Posterior cingulate gyrus (tissue), 11 donors: Measurements from ENCODE around the gene MAPK12.

ENCODE experiments used
- DNase-seq, 10 donors: peaks; one replicate each; pipeline versions ENCODE4 v3.0.0 to v3.0.0-alpha.2; 2020 to 2021; ENCODE audit warnings: mixed read lengths in 3 of 10
- intact Hi-C: fragments of 100-400 bp; cut with DNase I; formaldehyde crosslinking; loops from one replicate; pipeline ENCODE4 v1.15.1; 2023

The MAPK12 gene

DNA sequence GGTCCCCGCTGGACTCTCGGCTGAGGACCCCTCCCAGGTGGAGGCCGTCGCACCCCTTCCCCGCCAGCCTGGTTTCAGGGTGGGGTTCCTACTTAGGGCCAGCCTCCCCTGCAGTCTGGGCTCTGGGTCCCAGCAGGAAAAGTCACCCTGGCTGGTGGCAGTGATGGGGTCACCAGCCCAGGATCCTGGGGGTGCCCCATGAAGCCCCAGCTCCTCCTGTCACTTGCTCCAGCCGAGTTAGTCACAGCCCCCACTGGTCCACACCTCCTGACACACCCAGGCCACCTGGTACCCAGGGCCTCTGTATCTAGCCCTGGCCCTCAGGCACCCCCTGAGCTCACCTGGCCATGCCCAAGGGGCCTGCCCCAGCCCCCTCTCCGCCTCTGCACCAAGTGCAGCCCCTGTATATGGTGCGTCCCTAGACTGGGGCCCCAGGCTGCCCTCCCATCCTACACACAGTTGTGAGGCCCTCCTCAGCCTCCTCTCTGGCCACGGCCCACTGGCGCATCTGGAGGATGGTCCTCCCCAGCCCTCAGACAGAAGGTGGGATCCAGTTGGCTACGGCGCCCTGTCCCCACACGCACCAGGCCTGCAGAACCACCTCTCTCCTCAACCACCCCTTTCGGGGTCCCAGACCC is 39.3 kb upstream of the MAPK12 start:
- no peak for DNase-seq
- intact Hi-C loops, result no loop called here

DNA sequence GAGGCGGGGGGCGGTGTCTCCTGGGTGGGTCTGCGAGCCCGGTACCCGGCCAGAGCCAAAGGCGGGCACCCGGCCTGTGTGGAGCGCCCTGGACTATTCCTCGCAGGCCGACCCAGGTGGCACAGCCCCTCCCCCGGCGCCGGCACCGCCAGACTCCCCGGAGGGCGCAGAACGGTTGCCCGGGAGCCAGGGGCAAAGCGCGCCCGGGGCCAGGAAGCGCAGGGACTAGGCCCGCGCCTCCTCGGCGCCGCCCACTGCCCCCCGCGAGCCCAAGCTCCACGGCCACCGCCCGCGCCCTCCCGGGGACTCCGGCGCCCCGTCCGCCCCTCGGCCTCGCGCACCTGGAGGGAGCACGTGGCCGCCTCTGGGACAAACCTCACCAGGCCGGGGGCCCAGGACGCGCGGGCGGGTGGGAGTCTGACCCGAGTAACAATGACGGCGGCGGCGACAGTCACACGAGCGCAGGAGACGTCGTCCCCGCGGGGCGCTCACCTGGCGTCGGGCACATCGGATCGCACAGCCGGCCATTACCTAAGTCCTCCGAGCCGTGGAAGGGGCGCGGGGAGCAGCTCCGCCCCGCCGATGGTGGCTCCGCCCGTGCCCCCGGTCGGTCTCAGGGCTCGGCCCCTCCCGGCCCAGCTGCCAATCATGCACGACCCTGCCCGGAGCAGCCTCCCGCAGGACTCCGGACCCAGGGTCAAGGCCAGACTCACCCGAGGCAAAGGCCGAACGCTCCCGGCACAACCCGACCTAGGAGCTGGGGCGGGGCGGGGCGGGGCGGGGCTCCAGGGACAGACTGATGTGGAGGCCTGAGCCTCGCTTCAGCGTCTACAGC is 38.5 kb upstream of the MAPK12 start:
- DNase-seq, result no peak
- intact Hi-C loops, result no loop called here

DNA sequence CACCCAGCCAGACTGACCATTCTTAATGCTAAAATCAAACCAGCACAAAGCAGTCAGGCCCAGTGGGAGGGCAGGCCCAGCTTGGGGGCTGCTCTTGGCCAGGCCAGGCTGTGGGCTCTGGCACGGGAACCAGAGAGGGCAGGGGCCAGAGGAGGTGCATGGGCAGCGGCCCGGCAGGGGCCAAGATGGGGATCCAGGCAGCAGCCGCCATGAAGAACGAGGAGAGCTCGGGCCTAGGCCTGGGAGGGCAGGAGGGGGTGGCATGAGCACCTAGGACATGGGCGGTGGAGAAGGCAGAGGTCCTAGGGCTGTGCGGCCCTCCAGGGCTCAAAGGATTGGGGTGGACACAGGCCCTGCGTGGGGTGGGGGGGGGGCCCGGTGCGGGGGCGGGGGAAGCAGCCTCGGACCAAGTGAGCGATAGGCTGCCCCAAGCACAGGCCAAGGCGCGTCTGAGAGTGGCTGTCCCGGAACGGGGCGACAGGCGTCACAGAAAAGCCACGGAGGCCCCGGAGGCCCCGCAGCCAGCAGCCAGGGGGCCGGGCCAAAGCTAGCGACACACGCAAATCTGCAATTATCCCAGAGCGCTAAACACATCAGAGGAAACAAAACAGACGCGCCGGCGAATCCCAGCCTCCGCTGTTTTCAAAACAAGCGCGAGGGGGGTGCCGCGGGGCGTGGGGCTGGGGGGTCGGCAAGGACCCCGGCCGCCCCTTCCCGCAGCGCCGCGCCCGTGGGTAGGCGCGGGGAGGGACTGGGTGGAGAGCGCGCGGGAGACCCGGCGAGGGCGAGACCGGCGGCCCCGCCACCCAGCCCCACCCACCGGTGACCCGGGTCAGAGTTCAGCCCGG is 37.7 kb upstream of the MAPK12 start:
- intact Hi-C loops, result no loop called here
- peak in 1 of 10 donors; percentile 35 for DNase-seq

DNA sequence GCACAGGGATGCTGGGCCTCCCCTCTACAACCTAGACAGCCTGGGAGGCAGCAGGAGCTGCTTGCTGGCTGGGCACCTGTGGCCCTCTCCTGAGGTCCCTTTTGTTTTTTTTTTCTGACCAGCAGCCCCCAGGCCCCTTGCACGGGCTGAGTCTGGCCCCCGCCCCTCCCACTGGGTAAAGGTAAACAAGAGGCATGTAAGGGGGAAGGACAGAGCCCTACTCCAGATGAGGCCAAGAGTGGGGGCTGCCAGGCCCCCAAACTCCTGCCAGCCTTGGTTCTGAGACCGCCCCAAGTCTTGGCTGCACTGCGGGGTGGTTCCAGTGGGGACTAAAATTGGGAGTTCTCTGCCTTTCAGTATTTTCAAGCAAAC is 36.8 kb upstream of the MAPK12 start:
- intact Hi-C loops, result no loop called here
- DNase-seq, result no peak

DNA sequence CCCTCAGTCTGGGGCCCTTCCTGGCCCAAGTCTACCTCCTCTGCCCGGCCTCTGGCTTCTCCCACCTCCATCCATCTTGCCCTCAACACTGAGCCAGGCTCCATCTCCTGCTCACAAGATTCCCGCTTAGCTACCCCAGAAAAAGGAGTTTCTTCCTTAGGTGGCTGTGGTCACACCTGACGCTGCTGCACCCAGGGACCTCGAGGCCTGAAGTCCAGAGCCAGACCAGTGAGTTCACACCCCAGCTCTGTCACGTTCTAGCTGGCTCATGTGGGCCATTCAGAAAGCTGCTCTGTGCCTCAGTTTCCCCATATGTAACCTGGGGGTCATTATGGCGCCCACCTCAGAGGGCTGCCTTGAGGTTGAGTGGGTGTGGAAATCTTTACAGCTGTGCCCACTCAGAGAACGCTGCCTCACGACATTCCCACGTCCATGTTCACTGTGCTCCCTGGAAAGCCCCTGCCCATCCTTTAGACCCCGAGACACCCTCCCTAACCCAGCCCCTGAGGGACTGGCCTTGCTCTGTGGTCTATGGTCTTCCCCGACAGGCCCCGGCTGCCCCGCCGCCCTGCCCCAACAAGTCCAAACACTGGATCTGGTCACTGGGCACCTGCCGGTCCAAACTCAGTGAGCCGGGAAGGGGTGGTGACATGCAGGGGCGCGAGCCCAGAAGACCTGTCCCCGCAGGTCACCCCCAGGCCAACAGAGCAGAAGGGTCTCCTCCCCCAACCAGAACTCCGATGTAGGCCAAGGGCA is 36.2 kb upstream of the MAPK12 start:
- no peak for DNase-seq
- intact Hi-C loops, result no loop called here

DNA sequence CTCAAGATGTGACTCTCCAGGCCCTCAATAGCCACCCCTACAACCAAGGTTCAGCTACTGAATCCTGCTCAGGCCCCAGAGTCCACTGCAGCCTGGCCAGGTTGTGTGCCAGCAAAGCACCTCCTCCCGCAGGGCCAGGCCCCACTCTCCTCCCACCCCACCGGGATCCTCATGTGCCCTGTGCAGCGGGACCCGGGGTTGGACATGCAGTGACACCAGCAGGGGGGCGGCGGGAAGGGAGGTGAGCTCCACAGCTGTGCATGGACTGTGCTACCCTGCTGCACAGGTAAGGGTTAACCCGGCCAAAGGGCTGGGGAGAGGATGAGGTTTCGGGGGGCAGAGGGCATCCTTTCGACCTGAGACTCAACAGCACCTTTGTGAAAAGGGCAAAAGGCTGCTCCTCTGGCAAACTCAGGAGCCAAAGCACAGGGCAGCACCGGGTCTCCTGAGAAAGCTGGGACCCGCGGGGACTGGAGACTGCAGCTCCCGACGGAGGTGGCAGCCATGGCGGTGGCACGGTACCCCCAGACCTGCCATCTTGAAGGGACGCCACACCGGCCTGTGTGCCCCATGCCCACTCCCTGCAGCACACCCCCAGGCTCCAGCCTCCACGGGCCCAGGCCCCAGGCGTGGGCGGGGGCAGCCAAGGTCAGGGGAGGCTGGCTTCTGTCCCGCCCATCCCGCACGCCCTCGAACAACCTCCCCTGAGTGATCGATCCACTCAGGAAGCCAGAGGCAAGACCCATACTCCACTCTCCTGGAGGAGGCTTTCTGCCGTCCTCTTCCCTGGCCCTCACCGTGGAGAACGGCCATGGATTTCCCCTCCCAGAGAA is 35.4 kb upstream of the MAPK12 start:
- DNase-seq, result no peak
- intact Hi-C loops, result no loop called here

DNA sequence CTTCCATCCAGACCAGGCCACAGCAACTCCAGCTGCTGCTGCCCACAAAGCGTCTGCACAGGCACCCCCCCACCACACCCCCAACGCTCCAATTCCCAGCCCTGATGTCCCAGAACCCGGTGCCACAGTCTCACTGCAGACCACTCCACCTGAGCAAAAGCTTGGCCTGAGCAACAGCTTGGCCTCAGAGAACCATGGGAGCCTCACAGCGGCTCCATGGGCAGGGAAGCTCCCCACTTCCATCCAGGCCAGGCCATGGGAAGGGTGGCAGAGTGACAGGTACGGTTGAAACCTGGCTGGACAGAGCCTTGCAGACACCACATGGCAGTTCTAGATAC is 32.8 kb upstream of the MAPK12 start:
- intact Hi-C loops, result no loop called here
- no peak for DNase-seq

DNA sequence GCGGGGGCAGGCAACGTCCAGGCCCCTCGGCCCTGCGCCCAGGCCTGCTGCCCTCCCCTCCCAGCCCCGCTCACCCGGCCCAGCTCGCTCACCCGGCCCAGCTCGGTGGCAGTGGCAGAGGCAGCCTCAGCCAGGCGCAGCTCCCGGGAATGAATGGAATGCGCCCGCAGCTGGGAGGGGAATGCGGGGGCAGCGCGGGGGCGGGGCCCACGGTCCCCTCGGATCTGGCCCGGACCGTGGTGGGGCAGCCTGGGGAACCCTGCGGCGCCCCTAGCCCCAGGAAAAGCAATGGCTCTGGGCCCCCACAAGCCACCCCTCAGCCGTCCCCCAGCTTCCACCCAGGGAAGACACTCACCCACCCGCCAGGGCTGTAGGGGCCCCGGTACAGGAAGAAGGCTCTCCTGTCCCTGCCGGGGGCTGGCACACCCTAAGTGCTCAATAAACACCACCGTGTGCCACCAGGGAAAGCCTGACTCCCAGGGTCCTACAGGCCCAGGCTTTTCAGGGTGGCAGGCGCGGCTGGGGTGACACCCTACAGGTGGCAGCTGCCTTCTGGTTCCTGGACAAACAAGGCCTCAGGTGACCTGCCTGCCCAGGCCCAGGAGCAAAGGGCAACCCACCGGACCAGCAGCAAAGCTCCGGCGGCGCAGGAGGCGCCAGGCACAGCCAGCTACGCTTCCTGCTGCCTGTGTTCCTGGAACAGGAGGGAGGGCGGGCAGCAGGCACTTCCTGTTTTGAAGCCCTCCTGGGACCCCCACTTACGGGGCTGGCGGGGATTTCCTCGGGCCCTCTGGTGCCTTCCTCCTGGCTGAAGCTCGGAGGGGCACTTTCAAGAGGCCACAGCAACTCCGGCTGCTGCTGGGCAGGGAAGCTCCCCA is 32.2 kb upstream of the MAPK12 start:
- intact Hi-C loops, result no loop called here
- DNase-seq, result peak in 1 of 10 donors; percentile 35

DNA sequence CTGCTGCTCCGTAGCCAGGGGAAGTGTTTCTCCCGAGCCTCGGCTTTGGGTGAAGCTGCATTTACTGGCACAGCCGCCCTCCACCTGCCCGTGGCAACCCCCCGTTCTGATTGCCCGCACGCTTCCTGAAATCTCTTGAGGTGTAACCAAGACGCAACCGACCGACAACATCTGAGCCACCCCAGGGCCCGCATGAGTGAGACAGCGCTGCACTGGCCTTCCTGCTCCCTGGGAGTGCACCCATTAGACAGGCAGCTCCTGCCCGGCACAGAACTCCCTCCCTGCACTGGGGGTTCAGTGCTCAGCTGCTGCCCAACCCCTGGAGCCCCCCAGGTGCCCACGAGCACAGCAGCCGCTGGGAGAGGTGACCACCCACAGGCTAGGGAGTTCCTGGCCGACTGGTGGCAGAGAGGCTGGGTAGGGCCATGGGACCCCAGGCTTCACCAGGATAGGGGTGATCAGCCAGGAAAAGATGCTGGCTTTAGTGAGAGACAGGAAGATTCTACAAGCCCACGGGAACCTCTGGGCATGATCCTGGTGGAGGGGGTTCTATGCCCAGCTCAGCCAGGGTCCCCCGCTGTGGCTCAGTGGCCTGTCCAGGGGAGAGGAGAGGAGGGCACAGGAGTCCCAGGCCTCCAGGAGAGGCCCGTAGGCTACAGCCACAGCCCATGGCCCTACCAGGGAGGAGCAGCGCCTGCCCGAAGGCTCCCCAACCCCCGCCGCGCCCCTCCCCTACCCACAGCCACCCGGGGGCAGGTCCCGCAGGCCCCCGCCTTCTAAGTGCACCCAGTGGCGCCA is 31.4 kb upstream of the MAPK12 start:
- intact Hi-C loops, result no loop called here
- no peak for DNase-seq

DNA sequence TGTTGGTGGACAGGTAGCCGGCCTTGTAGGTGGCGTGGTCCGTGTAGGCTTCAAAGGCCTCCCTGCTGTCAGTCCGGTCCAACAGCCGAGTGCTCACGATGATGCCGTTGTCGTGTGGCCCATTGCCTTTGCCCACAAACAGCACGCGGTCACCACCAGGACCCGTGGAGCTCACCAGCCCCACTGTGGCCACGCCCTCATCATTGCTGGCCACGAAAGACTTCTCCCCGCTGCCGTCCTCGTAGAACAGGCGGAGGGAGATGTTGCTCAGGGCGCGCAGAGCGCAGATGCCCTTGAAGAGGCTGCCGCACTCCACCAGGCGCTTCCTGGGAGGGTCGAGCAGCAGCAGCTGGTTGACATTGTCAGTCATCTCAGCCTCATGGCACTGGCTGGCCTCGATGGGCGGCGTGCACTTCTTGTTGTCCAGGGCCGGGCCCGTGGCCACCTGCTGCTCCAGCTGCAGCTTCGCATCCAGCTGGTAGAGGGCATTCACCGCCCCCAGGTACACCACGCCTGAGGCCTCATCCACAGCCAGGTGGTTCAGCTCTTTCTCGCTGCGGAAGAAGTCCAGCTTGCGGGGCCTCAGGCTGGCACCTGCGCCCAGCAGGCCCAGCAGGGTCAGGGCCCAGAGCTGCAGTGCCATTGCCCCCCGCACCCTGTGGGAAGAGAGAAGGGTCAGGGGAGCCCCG is 28.6 kb upstream of the MAPK12 start:
- DNase-seq, result no peak
- intact Hi-C loops, result no loop called here

DNA sequence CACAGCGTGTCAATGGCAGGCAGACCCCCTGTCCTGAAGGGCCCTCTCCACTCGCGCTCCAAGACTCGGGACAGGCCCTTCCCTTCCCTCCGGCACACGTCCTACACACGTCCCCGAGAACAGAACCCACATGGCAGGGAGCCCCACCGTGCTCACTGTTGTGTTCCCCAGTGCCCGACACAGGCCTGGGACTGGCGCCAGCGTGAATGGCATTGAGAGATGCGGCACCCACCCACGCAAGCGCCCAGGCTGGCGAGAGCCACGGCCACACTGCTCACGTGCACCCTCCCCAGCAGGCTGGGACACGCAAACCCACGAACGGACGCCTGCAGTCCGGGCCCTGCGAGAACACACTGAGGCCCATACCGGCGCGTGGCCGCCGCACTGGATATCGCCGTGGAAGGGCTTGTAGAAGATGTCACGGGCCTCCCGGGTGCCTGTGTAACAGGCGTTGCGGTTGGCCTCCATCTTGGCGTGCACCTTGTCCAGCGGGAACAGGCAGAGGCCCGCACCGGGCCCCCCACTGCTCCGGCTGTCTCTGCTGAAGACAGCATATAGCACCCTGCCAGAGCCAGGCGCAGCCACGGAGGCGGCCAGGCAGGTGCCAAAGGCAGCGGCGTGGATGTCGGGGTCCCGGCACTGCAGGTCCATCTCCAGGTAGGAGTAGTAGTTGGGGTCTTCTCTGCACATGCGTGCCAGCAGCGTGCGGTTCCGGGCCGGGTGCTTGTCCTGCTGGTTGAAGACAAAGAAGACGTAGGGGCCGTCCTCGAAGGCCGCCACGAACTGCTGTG is 27.9 kb upstream of the MAPK12 start:
- peak in 3 of 10 donors; percentile 60 to 87 (median 78) for DNase-seq
- intact Hi-C loops, result no loop called here

DNA sequence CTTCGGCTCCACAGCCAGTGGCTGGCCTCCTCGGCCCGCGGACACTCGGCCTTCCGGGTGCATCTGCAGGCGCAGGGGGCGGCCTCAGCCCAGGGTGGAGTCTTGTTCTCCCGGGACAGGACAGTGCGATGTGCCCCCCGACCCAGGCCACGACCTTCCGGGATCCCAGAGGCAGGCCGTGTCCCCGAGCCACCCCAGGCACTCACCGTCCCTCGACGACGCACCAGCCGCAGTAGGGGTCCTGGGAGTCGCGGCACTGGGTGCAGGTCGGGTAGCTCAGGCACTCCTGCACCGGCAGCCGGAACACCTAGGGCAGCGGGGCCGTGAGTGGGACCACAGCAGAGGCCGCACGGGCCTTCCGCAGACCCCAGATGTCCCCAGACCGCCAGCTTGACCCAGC is 26.2 kb upstream of the MAPK12 start:
- intact Hi-C loops, result no loop called here
- no peak for DNase-seq

DNA sequence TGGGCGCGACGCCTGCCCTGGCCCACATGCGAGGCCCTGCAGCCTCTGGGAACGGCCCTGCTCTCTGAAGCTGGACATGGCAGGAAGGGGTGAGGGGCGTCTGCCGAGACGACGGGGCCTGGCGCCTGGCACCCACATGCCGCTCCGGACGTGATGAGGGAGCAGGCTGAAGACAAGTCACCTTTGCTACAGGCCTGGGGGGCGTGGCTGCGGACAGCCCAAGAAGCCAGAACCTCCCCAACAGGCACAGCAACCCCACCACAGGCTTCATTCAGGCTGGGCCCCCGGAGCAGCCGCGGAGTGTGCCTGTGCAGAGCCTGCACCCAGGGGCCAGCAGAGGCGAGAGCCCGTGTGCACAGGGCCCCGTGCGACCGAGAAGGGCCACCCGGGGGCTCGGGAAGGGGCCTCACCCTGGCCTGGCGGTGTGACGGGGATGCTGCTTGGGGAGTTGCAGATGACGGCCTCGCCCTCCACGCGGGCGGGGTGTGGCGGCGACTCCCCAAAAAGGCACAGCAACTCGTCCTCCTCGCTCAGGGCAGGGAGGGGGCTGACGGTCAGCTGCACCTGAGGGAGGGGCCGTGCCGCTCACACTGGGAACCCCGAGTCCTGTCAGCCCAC is 25.3 kb upstream of the MAPK12 start:
- intact Hi-C loops, result no loop called here

DNA sequence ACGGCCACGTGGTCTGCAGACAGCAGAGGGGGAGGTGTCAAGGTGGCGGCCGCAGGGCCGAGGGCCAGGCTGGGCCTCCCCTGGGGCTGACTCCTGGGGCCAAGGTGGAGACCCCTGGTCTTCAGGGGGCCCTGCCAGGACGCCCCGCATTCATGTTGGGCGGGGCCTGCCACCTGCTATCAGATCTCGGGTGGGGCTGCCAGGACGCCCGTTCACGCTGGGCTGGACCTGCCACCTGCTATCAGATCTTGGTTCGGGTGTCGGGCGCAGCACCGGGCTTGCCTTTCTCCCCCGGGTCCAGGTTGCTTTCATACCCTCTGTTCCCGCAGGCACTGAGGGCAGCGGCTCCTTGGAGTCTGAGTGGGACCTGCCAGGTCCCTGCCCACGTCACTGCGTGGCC is 24.8 kb upstream of the MAPK12 start:
- intact Hi-C loops, result no loop called here
- DNase-seq, result no peak

More for the DNA sequence above, 25.3 kb upstream of the MAPK12 start:
- no peak for DNase-seq

DNA sequence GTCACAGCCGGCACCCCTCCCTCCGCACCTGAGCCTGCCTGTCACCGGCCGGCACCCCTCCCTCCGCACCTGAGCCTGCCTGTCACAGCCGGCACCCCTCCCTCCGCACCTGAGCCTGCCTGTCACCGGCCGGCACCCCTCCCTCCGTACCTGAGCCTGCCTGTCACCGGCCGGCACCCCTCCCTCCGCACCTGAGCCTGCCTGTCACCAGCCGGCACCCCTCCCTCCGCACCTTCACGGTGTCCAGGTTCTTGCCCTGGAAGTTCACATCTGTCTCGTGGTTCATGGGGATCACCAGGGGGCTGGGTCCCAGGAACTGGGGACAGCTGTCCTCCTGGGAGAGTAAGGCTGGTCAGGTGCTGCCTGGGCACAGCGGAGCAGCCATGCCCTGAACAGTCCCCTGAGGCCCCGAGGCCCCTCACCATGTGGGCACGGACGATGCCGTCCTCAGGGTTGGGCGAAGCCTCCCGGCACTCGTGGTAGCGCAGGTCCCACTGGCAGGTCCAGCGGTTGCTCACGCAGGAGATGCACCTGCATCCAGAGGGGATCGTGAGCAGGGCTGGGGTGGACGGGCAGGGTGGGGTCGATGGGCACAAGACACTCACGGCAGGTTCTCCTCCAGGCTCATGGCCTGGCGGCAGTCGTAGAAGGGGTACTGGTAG is 24.2 kb upstream of the MAPK12 start:
- intact Hi-C loops, result no loop called here
- no peak for DNase-seq

DNA sequence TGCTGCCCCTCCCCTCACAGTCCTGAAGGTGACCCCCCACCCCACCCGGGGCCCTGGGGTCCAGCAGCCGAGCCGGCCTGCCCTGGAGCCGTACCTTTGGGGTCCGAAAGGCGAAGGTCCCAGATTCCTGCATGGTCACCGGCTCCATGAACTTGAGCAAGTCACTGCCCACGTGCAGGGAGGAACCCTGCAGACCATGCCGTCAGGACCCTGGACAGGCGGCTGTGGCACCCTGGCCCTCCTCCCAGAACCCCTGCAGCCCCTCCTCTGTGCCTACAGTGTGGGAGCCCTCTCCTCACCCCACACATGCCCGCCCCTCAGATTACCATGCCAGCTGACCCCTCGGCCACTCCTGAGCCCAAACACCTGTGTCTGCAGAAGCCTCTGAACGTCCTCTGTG is 23.0 kb upstream of the MAPK12 start:
- intact Hi-C loops, result no loop called here
- no peak for DNase-seq
